LNCaP clone FGC (cell line): ENCODE results near the gene FGF22.

ENCODE experiments used
- DNase-seq: peaks from one replicate; pipeline ENCODE4 v3.0.0-alpha.2; 2011; ENCODE audit warnings: low read depth
- H3K4me3 ChIP-seq: 2 replicates; pipeline ENCODE4 v1.5.1; 2011; ENCODE audit warnings: mild to moderate bottlenecking, low read depth, low read length, control low read depth
- CTCF ChIP-seq: IDR thresholded peaks from 2 replicates; pipeline ENCODE4 v1.5.1; 2012; ENCODE audit warnings: mild to moderate bottlenecking; ENCODE audit not compliant: control insufficient read depth, insufficient read depth; ENCODE audit errors: extremely low read depth

FGF22 gene

GRCh38 chr19:608155-609003 is 31.3 kb upstream of the FGF22 start:
- TF ChIP-seq CTCF = no peak
- DNase-seq = no peak
- H3K4me3 ChIP-seq = no peak overlapping the region

GRCh38 chr19:609004-609346 is 30.7 kb upstream of the FGF22 start:
- no peak for DNase-seq
- TF ChIP-seq CTCF = no peak
- H3K4me3 ChIP-seq = no peak overlapping the region

GRCh38 chr19:610071-610800 is 29.4 kb upstream of the FGF22 start:
- DNase-seq = no peak
- no peak for TF ChIP-seq CTCF
- H3K4me3 ChIP-seq = no peak overlapping the region

- TF ChIP-seq CTCF = no peak
These were observed 28.7 kb upstream of the FGF22 start for GRCh38 chr19:610801-611480.

GRCh38 chr19:611481-611868 is 28.2 kb upstream of the FGF22 start:
- no peak overlapping the region for H3K4me3 ChIP-seq
- DNase-seq = no peak
- TF ChIP-seq CTCF = no peak

More at GRCh38 chr19:610801-611480, 28.7 kb upstream of the FGF22 start:
- DNase-seq = no peak
- H3K4me3 ChIP-seq = no peak overlapping the region

GRCh38 chr19:612941-613340 is 26.7 kb upstream of the FGF22 start:
- DNase-seq = no peak
- no peak overlapping the region for H3K4me3 ChIP-seq
- TF ChIP-seq CTCF = no peak
